Kasumi-1 (cell line): ENCODE results near the gene DUOX2.
"Not testable (repeated sequence)": the region's sequence is repeated elsewhere in the genome, so short reads cannot be mapped to it uniquely, and the experiment has no call there.

Experiments used
- DNase-seq, 2 experiments: peaks; one replicate each; lab custom pipeline; 2025; lab: John Stamatoyannopoulos, UW

The DUOX2 gene

GRCh38 chr15:45118996-45119395 is 5.0 kb upstream of the DUOX2 start:
- no peak for DNase-seq

- peak; percentile 81 for DNase-seq
These were observed 4.2 kb upstream of the DUOX2 start for GRCh38 chr15:45118131-45118588.

- DNase-seq = no peak
These were observed 3.5 kb upstream of the DUOX2 start for GRCh38 chr15:45117308-45118130.

GRCh38 chr15:45116482-45117307 is 2.7 kb upstream of the DUOX2 start:
- DNase-seq = no peak

GRCh38 chr15:45116006-45116481 is 2.1 kb upstream of the DUOX2 start:
- no peak for DNase-seq

GRCh38 chr15:45115312-45115820 is 1.4 kb upstream of the DUOX2 start:
- no peak for DNase-seq

GRCh38 chr15:45114751-45115085 is 746 bp upstream of the DUOX2 start:
- DNase-seq = no peak

GRCh38 chr15:45113380-45113990 is 487 bp downstream of the DUOX2 start:
- no peak for DNase-seq

- no peak for DNase-seq
These were observed 1.2 kb downstream of the DUOX2 start for GRCh38 chr15:45112591-45113379.

GRCh38 chr15:45112143-45112590 is 1.8 kb downstream of the DUOX2 start:
- DNase-seq = no peak

- no peak for DNase-seq
These were observed 2.4 kb downstream of the DUOX2 start for GRCh38 chr15:45111390-45112142.

- no peak for DNase-seq
These were observed 3.6 kb downstream of the DUOX2 start for GRCh38 chr15:45110256-45110820.

GRCh38 chr15:45107941-45108630 is 5.9 kb downstream of the DUOX2 start:
- no peak for DNase-seq

GRCh38 chr15:45106002-45106790 is 7.8 kb downstream of the DUOX2 start:
- no peak for DNase-seq

GRCh38 chr15:45105586-45105985 is 8.4 kb downstream of the DUOX2 start:
- no peak for DNase-seq

GRCh38 chr15:45104170-45104569 is 9.8 kb downstream of the DUOX2 start:
- not testable (repeated sequence) for DNase-seq

GRCh38 chr15:45102226-45102625 is 11.7 kb downstream of the DUOX2 start:
- DNase-seq = no peak

GRCh38 chr15:45101749-45102148 is 12.2 kb downstream of the DUOX2 start:
- DNase-seq = no peak
